Renal cortical epithelial cell (primary cell): Measurements from ENCODE around the gene MTG1. TPM values are rescaled to one million over a fixed set of nuclear protein-coding genes. Genes with fewer than 3 reads are reported as not detected.

Experiments used
- DNase-seq: peaks from one replicate; pipeline ENCODE4 v3.0.0-alpha.2; 2011; ENCODE audit warnings: low read depth
- total RNA-seq: library from RNA; depleted of rRNA; stranded (reverse); fragments of >200 nt; gene quantifications from 2 replicates; pipeline ENCODE4 v1.2.3, GENCODE V29; 2014

The MTG1 gene
- total RNA-seq, 1 donor from 2014 or later, result 46.6 TPM

GRCh38 chr10:133452453-133452852 is 58.5 kb downstream of the MTG1 start:
- DNase-seq, result no peak

DNA sequence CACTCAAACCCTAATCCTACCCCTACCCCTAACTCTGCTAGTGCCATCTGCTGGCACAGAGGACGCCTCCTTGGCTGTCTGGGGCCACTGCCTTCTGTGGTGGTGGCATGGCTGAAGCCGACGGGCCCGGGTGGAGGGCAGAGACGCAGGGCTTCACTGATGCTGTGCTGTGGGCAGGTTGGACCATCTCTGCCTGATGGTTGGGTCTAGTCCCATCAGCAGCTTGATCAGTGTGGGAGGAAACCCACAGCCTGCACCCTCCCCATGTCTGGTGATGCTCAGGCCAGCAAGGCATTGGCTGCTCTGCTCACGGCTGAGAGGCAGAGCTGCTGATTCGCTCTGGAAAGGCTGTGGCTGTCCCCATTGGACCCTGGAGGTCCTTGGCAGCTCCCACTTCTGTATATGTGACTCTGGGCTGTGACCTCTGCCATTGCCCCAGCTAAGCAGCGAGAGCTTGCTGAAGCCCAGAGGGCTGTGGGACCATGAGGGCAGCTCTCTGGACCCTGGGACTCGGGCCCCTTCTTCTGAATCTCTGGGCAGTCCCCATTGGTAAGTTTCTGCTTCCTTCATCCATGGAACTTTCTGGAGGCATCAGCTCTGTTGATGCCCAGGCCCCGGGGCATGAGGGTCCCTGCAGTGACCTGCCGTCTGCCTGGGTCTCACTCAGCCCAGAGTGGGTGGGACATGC is 59.7 kb downstream of the MTG1 start, which contains the start of gene SCART1:
SCART1 (plus strand) TSS at position 430 of the 688 bp plus-strand sequence; CDS start at position 483, 53 bp downstream.
- no peak for DNase-seq

- no peak for DNase-seq
These were observed 60.4 kb downstream of the MTG1 start for GRCh38 chr10:133454204-133454893.

DNA sequence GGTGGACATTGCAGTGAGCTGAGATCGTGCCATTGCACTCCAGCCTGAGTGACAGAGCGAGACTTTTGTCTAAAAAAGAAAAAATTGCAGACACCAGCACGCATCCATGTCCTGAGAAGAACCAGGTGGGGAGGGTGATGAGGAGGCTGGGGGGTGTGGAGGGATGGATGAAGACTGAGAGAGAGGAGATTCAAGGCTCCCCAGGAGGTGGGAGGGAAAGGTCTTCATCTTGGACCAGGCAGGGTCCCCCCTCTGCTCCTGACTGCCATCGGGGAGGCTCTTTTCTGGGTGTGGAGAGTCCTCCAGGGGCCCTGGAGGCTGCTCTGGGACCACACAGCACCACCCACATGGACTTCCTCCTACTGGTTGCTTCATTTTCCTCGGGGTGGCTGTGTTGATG is 61.2 kb downstream of the MTG1 start:
- DNase-seq, result no peak

GRCh38 chr10:133455611-133456031 is 61.7 kb downstream of the MTG1 start:
- no peak for DNase-seq

DNA sequence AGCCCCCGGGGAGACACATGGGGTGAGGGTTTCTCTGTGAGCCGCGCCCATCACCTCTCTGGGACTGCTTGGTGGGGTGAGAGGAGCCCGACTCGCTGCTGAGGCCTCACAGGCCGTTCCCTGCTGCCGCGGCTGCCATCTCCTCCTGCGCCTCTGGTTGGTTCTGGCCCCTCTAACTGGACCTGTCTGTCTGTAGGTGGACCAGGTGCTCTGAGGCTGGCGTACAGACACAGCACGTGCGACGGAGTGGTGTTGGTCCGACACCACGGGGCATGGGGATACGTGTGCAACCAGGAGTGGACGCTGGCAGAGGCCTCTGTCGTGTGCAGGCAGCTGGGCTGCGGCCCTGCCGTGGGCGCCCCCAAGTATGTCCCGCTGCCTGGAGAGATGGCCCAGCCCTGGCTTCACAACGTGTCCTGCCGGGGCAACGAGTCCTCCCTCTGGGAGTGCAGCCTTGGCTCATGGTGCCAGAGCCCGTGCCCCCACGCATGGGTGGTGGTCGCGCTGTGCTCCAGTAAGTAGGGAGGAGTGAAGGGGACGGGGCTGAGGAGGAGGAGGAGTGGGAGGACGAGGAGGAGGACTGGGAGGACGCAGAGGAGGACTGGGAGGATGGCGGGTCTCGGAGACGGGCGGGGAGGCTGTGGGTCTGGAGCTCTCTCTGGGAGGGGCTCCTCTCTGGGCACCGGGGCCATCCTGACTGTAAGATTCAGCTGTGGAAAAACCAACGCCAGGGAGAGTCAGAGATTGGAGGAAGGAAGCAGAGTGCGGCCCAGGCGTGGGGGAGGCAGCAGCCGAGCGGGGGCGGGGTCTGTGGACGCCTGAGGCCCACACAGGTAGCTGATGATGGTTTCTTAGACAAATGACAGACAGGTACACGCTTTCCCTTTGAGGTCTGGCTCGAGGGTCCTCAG is 62.3 kb downstream of the MTG1 start:
- no peak for DNase-seq

- DNase-seq, result no peak
These were observed 63.3 kb downstream of the MTG1 start for GRCh38 chr10:133457100-133457841.

DNA sequence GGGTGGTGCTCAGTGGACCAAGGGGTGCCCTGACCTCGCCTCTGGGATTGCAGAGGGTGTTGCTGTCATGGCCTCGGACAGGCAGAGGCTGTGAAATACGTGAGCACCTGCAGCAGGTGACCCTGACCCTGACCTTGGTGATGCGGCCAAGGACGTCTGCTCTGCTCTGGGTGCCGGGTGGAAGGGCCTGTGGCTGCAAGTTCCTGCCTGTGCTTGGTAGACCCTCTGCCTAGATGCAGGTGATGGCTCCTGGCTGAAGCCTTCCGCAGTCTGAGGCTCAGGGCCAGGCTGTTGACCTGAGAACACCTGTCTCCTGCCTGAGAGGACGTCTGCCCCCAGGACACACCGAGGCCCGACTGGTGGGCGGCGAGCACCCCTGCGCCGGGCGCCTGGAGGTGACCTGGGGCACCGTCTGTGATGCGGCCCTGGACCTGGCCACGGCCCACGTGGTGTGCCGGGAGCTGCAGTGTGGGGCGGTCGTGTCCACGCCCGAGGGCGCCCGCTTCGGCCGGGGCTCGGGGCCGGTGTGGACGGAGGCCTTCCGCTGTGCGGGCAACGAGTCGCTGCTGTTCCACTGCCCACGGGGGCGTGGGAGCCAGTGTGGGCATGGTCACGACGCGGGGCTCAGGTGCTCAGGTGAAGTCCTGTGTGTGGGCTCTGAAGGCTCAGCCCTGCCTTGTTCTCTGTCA is 64.2 kb downstream of the MTG1 start:
- DNase-seq, result no peak

- no peak for DNase-seq
These were observed 64.9 kb downstream of the MTG1 start for GRCh38 chr10:133458710-133459453.

DNA sequence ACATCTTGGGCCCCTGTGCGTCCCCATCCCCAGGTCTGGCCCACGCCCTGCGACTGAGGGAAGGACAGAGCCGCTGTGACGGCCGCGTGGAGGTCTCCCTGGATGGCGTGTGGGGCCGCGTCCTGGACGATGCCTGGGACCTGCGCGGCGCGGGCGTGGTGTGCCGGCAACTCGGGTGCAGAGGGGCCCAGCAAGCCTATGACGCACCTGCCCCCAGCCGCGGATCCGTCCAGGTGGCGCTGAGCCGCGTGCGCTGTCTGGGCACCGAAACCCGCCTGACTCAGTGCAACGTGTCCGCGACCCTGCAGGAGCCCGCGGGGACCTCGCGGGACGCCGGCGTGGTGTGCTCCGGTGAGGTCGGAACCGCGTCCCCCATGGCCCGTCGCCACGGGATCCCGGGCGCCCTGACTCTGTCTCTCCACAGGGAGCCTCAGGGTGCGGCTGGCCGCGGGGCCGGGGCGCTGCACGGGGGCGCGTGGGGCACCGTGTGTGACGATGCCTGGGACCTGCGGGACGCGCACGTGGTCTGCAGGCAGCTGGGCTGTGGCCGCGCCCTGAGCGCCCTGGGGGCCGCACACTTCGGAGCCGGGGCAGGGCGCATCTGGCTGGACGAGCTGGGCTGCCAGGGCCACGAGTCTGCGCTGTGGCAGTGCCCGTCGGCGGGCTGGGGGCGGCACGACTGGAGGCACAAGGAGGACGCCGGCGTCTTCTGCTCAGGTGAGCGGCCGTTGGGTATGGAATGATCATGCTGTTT is 65.7 kb downstream of the MTG1 start:
- DNase-seq, result no peak

- DNase-seq, result no peak
These were observed 66.3 kb downstream of the MTG1 start for GRCh38 chr10:133460208-133460769.

- DNase-seq, result no peak
These were observed 67.1 kb downstream of the MTG1 start for GRCh38 chr10:133461027-133461426.

DNA sequence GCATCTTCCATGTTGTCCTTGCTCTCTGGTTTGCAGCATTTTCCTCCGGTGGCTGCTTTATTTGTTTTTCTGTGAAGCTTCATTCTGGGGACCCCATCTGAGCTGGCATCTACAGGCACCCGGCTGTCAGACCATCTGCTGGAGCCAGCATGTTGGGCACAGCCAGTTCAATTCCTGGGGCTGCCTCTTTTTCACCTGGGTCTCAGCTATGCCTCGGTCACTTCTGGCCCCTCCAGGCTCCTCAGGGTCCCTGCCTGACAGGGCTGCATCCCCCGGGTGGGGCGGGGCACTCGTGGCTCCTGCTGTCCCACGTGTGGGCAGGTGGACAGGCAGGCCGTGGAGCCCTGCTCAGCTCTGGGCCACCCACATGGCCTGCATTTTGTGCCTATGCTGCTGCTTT is 67.9 kb downstream of the MTG1 start:
- DNase-seq, result no peak

DNA sequence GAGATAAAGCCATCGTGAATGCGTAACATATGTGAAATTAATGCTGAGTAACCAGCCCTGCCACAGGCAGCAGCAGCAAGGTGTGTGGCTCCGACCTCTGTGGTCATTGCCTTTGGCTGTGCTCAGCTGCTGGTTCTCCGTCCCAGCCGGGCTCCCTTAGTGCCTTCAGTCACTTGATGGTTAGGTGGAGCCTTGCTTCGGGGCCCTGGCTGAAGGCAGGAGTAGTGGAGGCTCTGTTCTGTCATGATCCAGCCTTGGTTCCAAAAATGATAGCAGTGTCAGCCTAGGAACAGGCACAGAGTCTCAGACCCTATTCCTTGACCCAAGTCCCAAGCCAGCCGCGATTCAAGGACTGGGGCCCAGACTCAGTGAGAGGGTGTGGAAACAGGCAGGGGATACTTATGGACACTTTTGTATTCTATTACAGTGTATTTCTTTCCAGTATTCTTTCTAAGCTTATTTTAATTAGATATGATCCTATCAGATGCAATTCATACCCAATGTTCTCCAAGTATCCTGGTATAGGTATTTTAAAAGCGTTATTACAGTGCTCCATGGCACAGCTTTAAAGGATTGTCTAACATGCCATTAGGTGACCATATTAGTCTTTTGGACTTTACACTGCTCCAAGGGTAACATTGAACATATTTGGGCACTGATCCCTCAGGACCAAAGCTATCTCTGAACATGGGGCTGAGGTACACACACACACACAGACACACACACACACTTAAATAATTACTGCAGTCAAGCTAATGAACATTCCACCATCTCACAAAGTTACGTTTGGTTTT is 68.8 kb downstream of the MTG1 start:
- DNase-seq, result no peak

DNA sequence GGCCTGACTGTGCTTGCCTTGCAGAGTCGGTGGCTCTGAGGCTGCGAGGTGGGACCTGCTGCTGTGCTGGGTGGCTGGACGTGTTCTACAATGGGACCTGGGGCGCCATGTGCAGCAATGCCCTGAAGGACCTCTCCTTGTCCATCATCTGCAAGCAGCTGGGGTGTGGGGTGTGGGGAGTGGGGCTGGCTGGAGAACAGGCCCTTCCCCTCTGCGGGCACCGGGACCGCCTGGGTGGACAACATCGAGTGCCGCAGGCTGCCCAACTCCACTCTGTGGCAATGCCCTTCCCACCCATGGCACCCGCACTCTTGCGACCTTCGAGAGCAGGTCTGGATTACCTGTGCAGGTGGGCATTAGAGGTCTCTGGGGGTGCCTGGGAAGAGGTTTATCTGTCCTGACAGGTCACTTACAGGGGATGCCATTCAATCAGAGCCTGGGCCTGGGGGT is 70.7 kb downstream of the MTG1 start:
- DNase-seq, result no peak

DNA sequence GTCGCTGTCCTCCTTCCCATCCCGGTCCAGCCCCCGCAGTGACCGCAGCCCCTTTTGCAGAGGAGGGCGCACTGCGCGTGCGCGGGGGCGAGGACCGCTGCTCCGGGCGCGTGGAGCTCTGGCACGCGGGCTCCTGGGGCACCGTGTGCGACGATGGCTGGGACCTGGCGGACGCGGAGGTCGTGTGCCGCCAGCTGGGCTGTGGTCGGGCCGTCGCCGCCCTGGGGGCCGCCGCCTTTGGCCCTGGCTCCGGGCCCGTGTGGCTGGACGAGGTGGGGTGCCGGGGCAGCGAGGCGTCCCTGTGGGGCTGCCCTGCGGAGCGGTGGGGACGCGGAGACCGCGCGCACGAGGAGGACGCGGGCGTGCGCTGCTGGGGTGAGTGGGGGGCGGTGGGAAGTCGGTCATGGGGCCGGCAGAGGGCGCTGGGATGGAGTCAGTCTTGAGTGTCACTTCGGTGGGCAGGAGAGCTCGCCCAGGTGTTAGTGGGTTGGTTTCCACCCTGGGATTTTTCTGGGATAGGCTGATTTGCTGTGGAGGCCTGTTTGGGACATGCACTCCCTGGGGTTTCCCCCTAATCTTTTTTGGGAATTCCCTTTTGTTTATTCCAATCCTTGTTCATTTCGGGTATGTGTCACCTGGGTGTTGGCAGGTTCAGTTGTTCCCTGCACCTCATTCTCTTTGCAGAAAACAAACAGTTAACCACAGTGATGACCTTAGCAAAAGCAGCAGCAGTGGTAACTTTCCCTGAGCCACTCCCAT is 71.4 kb downstream of the MTG1 start:
- DNase-seq, result no peak

- DNase-seq, result no peak
These were observed 72.1 kb downstream of the MTG1 start for GRCh38 chr10:133465950-133466474.
